ENCODE data around the gene NEDD9.

DNA sequence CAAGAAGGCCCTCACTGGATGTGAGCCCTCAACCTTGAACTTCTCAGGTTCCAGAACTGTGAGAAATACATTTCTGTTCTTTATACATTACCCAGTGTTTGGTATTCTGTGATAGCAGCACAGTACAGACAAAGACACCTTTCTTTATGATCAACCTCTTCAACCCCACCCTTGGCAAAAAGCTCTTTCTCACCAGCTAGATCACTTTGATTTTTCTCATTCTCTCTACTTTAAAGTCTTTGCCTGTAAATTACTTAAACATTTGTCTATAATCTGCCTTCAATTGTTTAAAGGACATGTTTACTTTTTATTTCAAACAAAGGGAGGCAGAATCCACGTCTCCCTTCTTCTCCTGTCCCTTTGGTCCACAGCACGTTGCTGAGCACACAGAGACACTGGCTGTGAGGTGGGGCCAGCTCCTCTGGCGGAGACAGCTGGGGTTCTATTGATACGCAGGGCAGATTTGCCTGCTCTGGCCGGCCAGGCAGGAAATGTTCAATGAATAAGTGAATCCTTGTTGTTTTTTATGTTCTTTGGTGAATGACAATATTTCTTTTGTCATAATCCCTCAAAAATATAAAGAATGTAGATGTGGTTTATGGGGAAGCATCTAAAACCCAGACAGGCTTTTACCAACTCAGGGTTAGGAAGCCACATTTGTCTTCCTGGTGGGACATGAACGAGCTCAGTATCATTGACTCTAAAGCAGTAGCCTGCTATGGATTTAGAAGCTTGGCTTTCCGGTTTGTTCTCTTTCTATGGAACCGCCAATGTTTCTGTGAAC lies 52.9 kb downstream of the NEDD9 start:
- TF ChIP-seq CTCF (IDR thresholded peaks at IDR 0.05), result no peak
- no peak for TF ChIP-seq POLR2A (IDR thresholded peaks at IDR 0.05)

Measured in esophagus squamous epithelium (tissue), 4 donors.